Glomerular visceral epithelial cell (primary cell): ENCODE measurements around the gene SCARB1.

Source experiments
- DNase-seq: peaks from one replicate; pipeline ENCODE4 v3.0.0-alpha.2; 2016; ENCODE audit errors: extremely low spot score

Gene SCARB1

GRCh38 chr12:124760560-124760959 lies 103.1 kb downstream of the SCARB1 start:
- DNase-seq = no peak

GRCh38 chr12:124759841-124760503 lies 103.7 kb downstream of the SCARB1 start:
- peak; percentile 72 for DNase-seq

GRCh38 chr12:124758266-124759220 lies 105.1 kb downstream of the SCARB1 start:
- DNase-seq = no peak

- no peak for DNase-seq
Measured at GRCh38 chr12:124757329-124757728, 106.3 kb downstream of the SCARB1 start.

- no peak for DNase-seq
Measured at GRCh38 chr12:124756760-124757159, 106.9 kb downstream of the SCARB1 start.

- no peak for DNase-seq
Measured at GRCh38 chr12:124756166-124756565, 107.5 kb downstream of the SCARB1 start.

- DNase-seq = no peak
Measured at GRCh38 chr12:124755801-124756148, 107.9 kb downstream of the SCARB1 start.

- no peak for DNase-seq
Measured at GRCh38 chr12:124754949-124755800, 108.5 kb downstream of the SCARB1 start.

- no peak for DNase-seq
Measured at GRCh38 chr12:124754491-124754890, 109.2 kb downstream of the SCARB1 start.

GRCh38 chr12:124753993-124754392 lies 109.7 kb downstream of the SCARB1 start:
- no peak for DNase-seq

GRCh38 chr12:124753228-124753591 lies 110.5 kb downstream of the SCARB1 start:
- no peak for DNase-seq

GRCh38 chr12:124752437-124753227 lies 111.0 kb downstream of the SCARB1 start:
- DNase-seq = peak; percentile 80

- no peak for DNase-seq
Measured at GRCh38 chr12:124751654-124752355, 111.9 kb downstream of the SCARB1 start.

GRCh38 chr12:124750787-124751471 lies 112.7 kb downstream of the SCARB1 start:
- DNase-seq = no peak

- DNase-seq = no peak
Measured at GRCh38 chr12:124750149-124750656, 113.5 kb downstream of the SCARB1 start.

GRCh38 chr12:124749725-124750124 lies 113.9 kb downstream of the SCARB1 start:
- DNase-seq = no peak

- peak; percentile 96 for DNase-seq
Measured at GRCh38 chr12:124747426-124748161, 116.1 kb downstream of the SCARB1 start.

- DNase-seq = no peak
Measured at GRCh38 chr12:124746649-124747425, 116.8 kb downstream of the SCARB1 start.
